HG03045 (cell line): Measurements from ENCODE around the gene MIEN1.
A peak's percentile ranks its signal among the peaks of the same experiment; 100 is the strongest.
"Not testable (repeated sequence)": the region's sequence is repeated elsewhere in the genome, so short reads cannot be mapped to it uniquely, and the experiment has no call there.

Experiments
- ATAC-seq: cut with Tn5 transposase; IDR thresholded peaks from one replicate; pipeline ENCODE4 v1.9.1; 2021; ENCODE audit warnings: mild to moderate bottlenecking, moderate library complexity; ENCODE audit not compliant: unreplicated experiment

MIEN1 gene

GRCh38 chr17:39701012-39701783 is 29.1 kb downstream of the MIEN1 start:
- ATAC-seq = no peak

DNA sequence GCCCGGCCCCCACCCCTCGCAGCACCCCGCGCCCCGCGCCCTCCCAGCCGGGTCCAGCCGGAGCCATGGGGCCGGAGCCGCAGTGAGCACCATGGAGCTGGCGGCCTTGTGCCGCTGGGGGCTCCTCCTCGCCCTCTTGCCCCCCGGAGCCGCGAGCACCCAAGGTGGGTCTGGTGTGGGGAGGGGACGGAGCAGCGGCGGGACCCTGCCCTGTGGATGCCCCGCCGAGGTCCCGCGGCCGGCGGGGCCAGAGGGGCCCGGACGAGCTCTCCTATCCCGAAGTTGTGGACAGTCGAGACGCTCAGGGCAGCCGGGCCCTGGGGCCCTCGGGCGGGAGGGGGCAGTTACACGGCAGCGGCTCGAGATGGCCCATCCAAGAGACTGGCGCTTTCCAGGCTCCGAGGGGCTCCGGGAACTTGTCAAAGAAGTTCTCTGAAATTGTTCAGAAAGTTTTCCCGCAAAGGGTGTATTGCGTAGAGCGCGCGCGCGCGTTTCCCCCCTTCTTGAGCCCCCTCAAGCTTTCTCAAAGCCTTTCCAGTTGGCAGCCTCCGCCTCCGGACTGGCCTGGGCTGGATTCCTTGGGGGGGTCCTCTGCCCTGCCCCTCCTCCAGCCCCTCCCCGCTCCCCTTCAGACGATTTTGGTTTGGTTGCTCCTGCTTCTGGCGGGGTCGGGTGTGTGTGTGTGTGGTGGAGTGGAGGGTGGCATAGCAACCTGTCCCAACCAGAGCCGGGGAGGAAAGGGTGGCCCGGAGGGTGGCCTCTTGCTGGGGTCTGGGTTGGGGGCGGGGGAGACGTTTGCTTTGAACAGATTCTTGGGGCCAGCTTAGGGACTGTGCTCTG is 30.0 kb downstream of the MIEN1 start:
- ATAC-seq = no peak

- no peak for ATAC-seq
Observed at GRCh38 chr17:39699818-39700147, 30.5 kb downstream of the MIEN1 start, which contains the start of gene ERBB2. Gene ERBB2, plus strand, starts transcription at chr17:39700064. Its CDS starts 175 bp downstream, at chr17:39700239.

DNA sequence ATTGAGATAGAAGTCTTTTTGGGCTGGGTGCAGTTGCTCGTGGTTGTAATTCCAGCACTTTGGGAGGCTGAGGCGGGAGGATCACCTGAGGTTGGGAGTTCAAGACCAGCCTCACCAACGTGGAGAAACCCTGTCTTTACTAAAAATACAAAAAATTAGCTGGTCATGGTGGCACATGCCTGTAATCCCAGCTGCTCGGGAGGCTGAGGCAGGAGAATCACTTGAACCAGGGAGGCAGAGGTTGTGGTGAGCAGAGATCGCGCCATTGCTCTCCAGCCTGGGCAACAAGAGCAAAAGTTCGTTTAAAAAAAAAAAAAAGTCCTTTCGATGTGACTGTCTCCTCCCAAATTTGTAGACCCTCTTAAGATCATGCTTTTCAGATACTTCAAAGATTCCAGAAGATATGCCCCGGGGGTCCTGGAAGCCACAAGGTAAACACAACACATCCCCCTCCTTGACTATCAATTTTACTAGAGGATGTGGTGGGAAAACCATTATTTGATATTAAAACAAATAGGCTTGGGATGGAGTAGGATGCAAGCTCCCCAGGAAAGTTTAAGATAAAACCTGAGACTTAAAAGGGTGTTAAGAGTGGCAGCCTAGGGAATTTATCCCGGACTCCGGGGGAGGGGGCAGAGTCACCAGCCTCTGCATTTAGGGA is 31.0 kb downstream of the MIEN1 start:
- not testable (repeated sequence) for ATAC-seq

DNA sequence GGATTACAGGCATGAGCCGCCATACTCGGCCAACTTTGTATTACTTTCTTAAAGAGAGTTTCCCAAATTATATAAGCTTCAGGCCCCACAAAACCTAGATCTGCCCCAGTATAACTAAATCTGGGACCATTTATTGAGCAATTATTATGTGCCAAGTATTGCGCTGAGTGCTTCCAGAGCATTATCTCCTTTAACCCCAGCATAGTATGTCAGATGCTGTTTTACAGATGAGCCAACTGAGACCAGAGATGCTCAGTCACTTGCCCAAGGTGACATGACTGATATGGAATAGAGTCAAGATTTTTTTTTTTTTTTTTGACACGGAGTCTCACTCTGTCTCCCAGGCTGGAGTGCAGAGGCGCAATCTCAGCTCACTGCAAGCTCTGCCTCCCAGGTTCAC is 32.4 kb downstream of the MIEN1 start:
- no peak for ATAC-seq

DNA sequence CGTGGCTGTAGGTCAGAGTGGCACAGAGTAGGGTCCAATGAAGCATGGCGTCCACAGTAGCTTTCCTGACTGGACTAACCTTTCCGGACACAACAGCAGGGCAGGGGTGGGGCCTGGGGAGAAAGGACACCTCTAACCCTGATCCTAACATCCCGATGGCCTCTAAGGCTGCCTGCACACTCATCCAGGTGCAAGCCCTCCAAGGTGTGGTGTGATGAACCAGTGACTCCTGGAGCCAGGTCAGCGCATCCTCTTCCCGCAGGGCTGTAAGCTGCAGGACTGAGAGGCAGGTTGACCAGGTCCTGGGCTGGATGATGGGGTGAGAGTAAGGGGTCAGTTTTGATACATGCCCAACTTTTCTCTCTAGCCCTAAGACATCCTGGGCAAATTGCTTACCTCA is 33.6 kb downstream of the MIEN1 start:
- ATAC-seq = no peak

- ATAC-seq = no peak
Observed at GRCh38 chr17:39695089-39695474, 35.2 kb downstream of the MIEN1 start.

GRCh38 chr17:39694593-39694992 is 35.7 kb downstream of the MIEN1 start:
- ATAC-seq = no peak

- no peak for ATAC-seq
Observed at GRCh38 chr17:39688945-39689344, 41.4 kb downstream of the MIEN1 start.

DNA sequence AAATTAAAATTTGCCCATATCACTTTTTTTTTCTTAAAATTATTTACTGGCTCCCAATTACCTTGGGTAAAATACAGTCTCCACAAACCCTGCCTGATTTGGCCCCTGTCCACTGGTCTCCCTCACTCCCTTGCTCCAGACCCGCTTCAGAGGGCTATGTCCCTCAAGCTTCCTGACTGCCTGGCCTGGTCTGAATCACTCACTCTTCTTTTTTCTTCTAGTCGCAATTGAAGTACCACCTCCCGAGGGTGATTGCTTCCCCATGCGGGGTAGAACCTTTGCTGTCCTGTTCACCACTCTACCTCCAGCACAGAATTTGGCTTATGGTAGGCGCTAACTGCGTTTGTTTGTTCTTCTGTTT is 41.9 kb downstream of the MIEN1 start:
- ATAC-seq = no peak

DNA sequence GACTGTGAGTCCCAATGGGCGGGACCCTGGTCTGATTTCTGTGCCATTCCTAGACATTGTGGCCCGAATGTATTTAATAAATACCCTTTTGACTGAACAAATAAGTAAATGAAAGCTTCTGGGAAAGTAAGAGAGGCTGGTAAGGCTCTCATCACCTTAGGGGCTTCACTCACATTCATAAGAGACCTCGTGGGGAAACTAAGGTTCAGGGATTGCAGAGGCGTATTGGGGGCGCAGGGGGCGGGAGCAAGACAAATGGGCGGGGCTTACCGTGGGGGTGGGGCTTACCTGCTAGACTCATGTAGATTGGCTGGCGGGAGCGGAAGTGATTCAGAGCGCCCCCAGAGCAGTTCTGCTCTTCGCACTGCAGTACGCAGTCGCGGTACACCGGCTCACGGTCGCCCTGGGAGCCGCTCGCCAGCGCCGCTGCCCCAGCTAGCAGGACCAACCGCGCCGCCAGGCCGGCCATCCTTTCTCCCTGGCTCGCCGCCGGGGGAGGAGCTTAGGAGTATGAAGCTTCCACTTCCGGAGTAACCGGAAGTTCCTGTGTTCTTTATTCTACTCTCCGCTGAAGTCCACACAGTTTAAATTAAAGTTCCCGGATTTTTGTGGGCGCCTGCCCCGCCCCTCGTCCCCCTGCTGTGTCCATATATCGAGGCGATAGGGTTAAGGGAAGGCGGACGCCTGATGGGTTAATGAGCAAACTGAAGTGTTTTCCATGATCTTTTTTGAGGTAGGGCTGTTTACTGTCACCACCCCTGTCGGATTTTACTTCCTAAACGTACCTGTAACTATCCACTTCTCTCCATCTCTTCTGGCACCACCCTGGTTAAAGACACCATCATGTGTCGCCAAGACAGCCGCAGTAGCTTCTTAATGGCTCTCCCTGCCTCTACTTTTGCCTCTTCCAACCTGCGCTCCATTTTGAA is 42.5 kb downstream of the MIEN1 start, which contains the start of gene PGAP3:
Gene PGAP3 (minus strand): TSS at position 512 of the 929 bp plus-strand sequence. CDS start 43 bp downstream, at position 469.
- ATAC-seq = peak; percentile 74

DNA sequence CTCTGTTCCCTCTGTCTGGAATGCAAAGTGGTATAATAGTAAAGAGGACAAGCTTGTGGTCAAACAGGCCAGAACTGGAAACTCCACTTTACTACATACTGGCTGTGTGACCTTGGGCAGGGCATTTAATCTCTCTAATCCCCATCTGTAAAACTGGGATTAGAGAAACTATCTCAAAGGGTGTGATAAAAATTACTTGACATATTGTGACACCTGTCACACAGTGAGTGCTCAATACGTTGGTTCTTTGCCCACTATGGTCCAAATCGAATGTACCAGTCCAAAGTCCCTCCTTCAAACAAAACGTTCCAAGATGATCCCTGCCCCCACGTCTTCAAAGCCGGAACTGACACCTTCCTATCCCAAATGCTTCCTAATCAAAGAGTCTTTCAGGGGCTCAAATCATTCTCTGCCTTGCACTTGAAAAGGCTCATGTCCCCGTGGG is 43.2 kb downstream of the MIEN1 start:
- ATAC-seq = no peak

DNA sequence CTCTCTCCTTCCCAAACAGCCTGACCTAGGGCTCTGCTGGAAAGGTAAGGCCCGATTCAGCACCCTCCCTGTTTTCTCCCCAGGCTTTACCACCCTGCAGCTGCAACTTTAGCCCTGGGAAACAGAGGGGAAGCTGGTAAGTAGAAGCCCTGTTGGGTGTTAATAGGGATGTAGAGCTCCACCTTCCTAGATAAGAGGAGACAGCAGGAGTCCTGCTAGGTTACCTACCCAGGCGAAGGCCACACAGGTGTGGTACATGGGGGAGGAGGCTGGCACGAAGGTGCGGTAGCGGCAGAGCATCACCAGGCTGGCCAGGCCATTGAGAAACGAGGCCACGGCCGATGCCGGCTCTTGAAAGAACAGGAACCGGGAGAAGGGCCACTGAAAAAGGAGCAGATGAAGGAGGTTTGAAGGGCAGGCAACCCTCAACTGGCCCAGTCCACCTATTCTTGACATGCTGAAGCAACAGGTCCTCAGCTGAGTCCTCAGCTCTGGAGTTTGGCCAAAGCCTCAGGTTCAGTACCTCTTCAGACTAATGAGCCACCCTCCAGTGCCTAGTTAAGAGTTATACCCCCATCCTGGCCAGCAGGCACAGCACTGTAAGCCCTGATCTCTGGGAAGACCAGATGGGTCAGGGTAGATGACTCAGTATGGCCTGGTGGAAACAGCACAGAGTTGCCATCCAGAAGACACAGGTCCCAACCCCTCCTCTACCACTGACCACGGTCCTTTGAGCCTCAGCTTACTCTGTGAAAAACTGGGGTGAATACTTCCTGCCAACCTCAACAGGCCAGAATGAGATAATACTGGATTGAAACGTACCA is 45.8 kb downstream of the MIEN1 start:
- no peak for ATAC-seq

- ATAC-seq = no peak
Observed at GRCh38 chr17:39683295-39683939, 46.9 kb downstream of the MIEN1 start.

DNA sequence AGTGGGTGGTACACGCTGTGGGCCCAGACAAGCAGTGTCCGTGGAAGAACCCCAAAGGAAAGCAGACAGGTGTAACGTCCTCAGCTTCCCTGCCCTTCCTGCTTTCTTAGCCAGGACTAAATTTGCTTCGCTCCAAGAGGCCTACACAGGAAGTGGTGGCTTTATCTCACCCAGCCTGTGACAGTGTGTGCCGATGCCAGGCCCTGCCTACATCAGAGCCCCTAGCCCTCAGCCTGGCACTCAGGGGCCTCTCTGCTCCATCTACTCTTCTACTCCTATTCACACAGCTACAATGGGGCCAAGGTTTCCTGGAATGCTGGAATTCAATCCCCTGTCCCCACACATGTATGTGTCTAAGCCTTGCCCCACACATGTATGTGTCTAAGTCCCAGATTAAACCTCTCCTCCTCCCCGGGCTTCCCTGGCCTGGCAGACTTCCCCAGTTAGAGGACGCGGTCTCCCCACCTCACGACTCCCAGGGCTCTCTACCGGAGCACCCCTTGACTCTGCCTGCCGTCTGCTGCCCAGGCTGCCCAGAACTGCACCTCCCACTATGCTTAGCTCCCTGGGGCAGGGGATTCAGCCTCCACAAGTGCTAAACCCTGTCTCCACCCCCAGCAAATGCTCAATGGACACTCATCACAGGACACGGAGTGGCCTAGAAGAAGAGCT is 50.7 kb downstream of the MIEN1 start:
- ATAC-seq = no peak
